Kidney glomerular epithelial cell (primary cell): Measurements from ENCODE around the gene MERTK.
A peak's percentile ranks its signal among the peaks of the same experiment; 100 is the strongest.
"Not testable (repeated sequence)": the region's sequence is repeated elsewhere in the genome, so short reads cannot be mapped to it uniquely, and the experiment has no call there.

Source experiments
- DNase-seq: peaks from one replicate; lab custom pipeline; 2025; lab: John Stamatoyannopoulos, UW

The MERTK gene

DNA sequence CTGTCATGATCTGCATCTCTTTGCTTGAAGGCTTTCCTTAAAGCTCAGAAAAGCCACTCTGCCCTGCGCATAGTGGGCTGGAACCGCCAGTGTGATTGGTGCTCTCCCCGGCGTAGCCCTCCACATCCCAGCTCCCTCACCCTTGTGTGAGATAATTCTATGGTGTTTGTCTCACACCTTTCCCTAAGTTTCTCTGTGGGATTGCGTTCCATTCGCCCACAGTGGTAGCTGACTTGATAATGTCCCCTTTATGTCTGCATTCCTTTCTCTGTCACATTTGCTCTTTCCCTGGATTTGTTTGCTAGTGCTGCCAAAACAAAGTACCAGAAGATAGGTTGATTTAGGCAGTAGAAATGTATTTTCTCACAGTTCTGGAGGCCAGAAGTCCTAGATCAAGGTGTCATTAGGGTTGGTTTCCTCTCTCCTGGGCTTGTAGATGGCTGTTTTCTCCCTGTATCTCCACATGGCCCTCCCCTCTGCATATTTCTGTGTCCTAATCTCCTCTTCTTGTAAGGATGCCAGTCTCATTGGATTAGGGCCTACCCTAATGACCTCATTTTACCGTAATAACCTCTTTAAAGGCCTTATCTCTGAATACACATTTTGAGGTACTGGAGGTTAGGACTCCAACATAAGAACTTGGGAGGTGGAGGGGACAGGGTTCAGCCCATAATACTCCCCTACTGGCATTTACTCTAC lies 149.3 kb downstream of the MERTK start:
- no peak for DNase-seq

DNA sequence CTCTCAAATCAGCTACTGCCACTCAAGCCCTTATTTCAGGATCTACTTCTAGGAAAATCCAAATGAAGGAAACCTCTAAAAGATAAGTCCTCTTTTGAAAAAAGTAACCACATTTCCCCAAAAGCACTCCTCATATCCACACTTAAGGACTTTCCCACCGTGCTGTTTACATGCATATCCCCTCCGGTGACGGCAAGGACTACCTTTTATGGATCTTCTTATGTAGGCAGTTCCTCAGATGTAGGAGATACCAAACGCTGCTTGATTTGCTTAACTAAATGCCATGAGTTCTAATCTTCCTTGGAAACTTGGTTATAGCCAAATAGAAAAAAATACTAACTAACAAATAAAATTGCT lies 149.8 kb downstream of the MERTK start:
- DNase-seq, result no peak

DNA sequence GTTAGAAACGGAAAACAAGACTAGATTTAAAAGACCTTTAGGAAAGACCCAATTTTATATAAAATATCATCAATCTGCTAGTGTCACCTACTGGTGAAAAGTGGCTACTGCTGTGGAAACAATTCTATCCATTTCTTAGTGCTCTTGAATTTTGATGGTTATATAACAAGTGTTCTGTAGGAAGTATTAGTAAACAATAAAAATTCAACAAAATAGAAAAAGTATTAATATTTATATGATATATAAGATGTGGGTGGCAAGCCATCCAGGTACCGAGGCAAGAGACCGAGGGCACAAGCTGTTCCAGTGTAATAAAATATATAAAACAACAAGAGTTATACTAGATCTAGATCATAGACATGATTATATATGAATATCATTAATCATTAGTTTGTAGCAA lies 150.5 kb downstream of the MERTK start:
- peak; percentile 77 for DNase-seq

DNA sequence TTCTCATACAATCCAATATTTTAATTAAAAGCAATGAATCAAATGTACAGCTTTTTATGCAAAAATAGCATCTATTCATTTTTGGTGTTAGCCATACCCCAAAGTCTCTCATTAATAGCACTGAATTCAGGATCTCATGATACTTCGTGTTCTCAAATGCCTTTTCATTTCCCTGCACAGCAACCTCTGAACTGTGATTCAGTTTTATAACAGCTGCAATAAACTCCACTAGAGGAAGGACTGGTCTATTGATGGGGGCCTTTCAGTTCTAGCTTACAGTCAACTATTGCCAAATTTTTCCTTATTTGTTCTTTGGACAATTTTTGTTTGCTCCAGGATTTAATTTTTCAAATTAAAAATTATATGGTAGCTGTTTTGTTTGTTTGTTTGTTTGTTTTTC lies 151.9 kb downstream of the MERTK start:
- no peak for DNase-seq

DNA sequence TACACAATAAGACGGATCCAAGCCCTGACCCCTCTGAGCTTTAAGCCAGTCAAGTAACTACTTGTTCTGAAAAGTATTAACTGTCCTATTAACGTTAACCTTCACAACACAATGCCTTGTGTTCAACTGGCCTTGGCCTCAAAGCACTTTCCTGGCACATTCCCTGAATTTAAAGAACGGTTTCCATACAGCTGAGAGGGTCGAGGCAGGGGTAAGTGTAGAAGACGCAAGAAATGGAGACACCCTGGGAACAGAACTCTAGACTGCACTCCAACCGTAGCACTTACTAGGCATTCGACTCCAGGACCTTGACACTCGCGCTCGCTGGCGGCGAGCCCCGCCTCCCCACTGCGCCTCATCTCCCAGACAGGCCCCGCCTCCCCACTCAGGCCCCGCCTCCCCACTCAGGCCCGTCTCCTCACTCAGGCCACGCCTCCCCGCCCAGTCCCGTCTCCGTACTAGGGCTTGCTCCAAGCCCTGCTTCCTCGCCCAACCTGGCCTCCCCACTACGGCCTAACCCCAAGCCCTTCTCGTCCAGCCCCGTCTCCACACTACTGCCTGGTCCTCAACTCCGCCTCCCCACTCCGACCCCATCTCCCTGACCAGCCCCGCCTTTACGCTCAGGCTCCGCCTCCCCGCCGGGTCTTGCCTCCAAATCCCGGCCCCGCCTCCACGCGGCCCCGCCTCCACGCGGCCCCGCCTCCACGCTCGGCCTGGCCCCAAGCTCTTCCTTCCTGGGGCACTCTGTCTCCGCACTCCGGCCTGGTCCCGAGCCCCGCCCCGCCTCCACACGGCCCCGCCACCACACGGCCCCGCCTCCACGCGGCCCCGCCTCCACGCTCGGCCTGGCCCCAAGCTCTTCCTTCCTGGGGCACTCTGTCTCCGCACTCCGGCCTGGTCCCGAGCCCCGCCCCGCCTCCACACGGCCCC lies 155.8 kb downstream of the MERTK start:
- peak; percentile 92 for DNase-seq

DNA sequence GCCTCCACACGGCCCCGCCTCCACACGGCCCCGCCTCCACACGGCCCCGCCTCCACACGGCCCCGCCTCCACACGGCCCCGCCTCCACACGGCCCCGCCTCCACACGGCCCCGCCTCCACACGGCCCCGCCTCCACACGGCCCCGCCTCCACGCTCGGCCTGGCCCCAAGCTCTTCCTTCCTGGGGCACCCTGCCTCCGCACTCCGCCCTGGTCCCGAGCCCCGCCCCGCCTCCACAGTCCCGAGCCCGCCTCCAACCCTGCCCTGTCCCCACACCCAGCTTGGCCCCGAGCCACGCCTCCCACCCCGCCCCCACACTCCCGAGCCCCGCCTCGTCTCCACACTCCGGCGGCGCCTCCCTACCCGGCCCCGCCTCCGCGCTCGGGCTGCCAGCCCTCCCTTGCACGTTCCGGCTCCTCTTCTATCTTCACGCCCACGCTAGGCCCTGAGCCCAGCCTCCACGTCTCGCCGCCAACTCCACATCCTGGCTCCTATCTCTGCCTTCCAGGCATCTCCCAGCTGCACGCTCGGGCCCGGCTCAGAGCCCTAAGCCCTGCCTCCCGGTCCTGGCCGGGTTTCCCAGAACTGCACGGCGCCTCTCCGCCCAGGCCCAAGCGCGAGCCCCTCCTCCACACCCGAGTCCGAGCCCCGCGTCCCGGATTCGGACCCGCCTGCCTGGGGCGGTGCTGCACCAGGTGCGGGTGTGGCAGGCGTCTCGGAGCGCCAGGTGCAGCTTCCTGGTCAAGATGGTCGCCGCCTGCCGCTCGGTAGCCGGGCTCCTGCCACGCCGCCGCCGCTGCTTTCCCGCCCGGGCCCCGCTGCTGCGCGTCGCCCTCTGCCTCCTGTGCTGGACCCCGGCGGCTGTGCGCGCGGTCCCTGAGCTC lies 156.7 kb downstream of the MERTK start, which contains the start of gene TMEM87B:
TMEM87B (plus strand) TSS at position 423 of the 883 bp plus-strand sequence; CDS start at position 746, 323 bp downstream.
- peak; percentile 92 for DNase-seq

DNA sequence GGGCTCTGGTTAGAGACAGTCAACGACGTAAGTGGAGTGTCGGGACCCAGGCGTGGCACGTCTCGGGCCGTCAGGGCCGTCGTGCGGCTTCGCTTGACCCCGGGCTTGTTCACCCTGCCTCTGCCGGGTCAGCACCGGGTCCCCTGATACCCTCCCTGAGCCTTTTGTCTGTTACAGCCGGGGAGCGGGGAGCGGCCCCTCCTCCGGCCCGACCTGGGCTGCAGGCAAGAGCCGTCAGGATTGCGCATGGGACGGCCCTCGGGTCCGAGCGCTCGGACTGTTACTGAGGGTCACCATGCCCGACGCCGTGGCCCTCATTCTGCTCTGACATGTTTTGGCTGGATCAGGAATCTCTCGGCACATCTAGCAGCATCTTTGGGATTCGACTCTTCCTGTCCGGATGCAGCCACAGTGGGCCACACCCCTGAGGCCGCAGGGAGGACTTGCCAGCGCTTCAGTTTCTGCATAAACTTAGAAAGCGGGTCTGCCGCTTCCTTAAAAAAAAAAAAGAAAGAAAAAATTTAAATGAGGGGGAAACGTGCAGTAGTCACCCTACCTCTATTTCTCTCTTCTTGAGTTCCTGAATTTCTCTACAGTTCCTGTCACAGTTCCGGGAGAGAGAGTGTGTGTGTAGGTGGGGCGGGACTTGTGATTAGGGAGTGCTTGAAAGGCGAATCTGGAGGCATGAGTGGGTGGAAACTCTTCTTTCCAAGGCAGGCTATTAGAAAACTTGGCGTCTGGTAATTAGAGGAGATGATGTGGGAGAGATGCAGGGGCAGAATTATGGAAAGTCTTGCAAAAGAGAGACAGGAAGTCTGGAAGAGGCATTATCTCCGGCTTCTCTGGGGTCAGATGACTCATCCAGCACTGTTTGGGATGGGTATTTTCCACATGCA lies 157.6 kb downstream of the MERTK start:
- DNase-seq, result peak; percentile 91

DNA sequence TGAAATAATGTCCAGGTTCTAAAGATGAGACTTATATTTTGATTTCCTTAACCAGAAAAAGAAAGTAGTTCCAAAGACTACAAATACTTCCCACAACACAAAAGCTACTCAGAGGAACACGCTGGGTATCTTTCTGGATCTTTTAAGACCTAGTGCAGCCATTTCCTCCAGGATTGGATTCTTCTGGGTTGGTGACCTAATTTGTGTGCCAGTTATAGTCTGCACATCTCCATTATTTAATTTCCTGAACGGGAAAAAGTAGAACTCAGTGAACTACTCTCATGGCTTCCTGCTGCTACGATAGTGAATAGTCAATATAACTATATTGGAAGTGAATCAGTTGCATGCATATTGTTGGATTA lies 158.2 kb downstream of the MERTK start:
- no peak for DNase-seq

DNA sequence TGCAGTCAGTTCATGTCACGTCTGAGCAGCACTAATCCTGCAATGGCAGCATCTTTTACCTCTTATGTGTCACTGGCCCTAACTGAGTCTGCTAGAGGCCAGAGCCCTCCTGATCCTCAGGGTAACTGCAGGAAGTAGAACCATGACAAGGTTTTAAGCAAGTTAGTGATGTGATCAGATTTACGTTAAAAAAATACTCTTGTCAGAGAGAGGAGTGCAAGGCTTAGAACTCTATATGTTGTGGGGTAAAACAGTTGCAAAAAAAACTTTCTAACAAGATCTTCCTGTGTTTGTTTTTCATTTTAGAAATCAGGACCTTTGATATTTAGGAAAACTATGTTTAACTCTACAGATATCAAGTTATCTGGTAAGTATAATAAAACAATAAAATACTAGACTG lies 161.3 kb downstream of the MERTK start:
- no peak for DNase-seq

DNA sequence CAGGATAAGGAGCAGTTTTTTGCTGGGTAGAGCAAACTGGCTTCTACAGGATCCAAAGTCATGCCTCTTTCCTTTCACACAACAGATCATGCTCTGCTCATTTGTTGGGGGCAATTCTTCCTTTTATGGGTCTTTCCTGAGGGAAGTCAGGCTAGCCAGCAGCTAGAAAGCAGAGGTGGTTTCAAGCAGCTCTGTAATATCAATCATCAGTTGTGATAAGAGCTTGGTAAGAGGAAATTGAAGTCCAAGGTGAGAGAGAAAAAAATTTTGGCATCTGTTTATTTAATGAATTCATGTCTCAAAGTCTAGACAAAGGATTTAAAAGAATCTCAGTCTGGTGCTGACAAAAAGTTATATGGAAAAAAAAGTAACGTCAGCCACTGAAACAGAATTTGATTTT lies 162.9 kb downstream of the MERTK start:
- no peak for DNase-seq

DNA sequence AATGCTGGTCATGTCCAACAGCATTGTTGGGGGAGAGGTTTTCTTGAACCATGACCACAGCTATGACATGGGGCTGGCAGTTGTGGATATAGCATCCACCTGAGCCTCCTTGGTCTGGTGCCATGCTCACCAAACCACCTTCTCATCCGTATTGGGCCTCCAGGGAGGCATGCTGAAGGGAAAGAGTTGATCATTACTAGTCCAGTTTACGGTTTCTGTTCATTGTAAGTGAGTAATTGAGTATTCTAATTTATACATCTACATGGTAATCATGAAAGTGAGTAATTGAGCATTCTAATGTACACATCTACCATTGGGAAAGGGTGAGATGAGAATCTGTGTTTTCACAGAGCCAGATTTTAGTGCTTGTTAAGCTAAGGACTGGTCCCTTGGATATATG lies 163.4 kb downstream of the MERTK start:
- DNase-seq, result no peak

DNA sequence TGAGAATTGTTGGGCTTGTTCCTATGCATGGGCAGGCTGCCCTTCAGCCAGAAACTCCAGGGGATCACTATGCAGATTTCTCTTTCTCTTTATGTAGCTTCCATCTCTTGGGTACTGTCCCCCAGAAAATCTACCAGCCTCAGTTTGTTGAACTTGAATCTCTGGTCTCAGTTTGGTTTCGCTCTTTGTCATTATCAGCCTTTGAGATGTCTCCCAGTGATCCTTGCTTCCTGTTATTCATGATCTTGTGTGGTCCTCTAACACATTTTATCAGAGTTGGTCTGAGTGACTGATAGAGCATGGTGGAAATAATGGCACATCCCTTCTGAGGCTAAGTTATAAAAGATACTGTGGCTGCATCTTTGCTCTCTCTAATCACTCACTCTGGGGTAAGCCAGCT lies 164.5 kb downstream of the MERTK start:
- no peak for DNase-seq

DNA sequence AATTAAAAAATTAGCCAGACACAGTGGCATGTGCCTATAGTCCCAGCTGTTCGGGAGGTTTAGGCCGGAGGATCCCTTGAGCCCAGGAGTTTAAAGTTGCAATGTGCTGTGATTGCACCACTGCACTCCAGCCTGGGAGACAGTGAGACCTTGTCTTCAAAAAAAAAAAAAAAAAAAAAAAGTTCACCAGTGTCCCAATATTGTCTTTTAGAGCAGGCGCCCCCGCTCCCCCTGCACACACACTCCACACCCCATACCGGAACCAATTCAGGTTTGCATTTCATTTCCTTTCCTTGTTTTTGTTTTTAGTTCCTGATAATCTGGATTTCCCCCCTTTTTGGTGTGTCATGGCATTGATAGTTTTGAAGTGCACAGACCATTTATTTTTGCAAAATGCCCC lies 167.1 kb downstream of the MERTK start:
- DNase-seq, result no peak

DNA sequence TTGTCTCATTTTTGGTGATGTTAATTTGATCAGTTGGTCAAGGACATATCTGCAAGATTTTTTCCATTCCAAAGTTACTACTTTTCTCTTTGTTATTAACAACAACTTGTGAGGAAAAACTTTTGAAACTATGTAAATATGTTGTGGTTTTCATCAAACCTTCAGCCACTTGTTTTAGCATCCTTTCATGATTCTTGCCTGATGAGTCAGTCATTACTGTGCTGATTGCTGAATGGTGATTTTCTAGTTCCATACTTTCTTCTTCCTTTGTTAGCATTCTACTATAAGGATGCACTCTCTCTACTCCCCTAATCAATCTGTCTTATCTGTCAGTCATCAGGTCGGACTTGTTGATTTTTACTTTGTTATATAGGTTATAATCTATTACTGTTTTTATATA lies 167.6 kb downstream of the MERTK start:
- DNase-seq, result peak; percentile 35

DNA sequence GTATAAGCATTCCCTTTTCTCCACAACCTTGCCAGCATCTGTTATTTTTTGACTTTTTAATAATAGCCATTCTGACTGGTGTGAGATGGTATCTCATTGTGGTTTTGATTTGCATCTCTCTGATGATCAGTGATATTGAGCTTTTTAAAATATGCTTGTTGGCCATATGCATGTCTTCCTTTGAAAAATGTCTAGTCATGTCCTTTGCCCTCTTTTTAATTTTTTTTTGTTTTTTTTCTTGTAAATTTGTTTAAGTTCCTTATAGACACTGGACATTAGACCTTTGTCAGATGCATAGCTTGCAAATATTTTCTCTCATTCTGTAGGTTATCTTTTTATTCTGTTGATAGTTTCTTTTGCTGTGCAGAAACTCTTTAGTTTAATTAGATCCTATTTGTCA lies 171.4 kb downstream of the MERTK start:
- not testable (repeated sequence) for DNase-seq

DNA sequence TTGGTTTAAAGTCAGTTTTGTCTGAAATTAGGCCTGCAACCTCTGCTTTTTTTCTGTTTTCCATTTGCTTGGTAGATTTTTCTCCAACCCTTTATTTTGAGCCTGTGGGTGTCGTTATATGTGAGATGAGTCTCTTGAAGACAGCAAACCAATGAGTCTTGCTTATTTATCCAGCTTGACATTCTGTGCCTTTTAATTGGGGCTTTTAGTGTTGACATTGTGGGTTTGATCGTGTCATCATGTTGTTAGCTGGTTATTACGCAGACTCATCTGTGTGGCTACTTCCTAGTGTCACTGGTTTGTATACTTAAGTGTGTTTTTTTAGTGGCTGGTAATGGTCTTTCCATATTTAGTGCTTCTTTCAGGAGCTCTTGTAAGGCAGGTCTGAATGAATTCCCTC lies 175.5 kb downstream of the MERTK start:
- no peak for DNase-seq

DNA sequence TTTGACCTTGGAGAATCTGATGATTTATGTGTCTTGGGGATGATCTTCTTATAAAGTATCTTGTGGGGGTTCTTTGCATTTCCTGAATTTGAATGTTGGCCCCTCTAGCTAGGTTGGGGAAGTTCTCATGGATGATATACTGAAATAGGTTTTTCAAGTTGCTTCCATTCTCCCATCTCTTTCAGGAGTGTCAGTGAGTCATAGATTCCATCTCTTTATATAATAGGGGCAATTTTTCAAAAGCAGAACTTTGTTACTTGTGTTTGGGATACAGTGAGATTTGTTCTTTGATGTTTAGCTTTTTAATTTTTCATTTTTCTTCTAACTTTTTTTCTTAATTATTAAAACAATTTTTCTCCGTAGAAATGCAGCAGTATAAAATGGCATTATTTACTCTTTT lies 176.1 kb downstream of the MERTK start:
- DNase-seq, result no peak

DNA sequence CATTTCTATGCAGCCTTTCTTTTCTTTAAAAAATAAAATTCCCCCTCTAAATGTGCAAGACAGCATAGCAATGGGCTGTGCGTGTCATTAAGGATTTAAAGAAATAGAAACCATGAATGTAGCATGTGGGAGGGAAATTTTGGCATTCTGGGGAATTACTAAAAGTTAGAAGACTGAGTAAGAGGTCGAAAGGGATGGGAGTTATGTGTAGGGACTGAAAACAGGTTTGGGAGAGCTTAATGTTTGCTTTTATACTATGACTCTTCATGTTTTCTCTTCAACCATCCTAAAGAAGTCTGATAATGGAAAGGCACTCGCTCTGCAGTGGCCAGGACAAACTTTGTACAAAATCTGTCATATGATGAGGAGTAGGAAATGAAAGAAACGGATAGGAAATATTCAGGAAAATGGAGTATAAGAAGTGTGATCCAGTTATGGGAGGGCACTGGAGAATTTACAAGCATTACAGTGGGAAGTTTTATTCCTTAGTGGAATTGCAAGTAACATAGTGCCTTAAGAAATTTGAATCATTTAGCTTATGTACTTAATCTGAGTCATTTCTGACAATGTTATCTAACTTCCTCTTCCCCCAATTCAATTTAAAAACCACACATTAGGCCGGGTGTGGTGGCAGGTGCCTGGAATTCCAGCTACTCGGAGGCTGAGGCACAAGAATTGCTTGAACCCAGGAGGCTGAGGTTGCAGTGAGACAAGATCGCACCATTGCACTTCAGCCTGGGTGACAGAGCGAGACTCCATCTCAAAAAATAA lies 177.3 kb downstream of the MERTK start:
- no peak for DNase-seq

DNA sequence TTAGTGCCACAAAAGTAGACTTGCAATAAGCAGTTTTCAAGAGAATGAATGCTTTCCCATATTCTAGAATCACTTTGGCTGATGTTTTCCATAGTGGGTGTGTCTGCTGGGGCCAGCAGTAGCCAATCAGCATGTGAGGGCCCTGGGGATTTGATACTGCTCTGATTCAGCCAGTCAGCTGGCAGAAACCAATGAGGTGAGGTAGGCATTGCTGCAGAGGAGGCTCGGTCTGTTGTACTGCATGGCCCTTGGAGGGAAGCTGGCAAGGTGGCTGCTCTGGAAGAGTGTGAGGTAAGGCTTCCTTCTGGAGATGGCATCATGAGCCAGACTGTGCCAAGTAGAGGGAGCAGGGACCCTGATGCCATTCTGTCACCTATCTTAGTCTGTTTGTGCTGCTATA lies 179.4 kb downstream of the MERTK start:
- no peak for DNase-seq
